Measurements from ENCODE around the gene INPP5A.
A peak's percentile ranks its signal among the peaks of the same experiment; 100 is the strongest.
"Not testable (repeated sequence)": the region's sequence is repeated elsewhere in the genome, so short reads cannot be mapped to it uniquely, and the experiment has no call there.

Gene INPP5A

GRCh38 chr10:132491534-132491933 lies 46.1 kb upstream of the INPP5A start:
- no CpG with 5 or more reads among the region's 8 CpGs for WGBS, 2 donors (ENCODE audit: extremely low coverage in 2 of 2, insufficient read length in 2 of 2, insufficient replicate concordance in 1 of 2)
- H4K8ac ChIP-seq (ENCODE audit: low read depth, low read length); H3K9ac ChIP-seq (ENCODE audit: low read depth, low read length, poor library complexity): not testable (repeated sequence)

GRCh38 chr10:132492323-132493025 lies 45.1 kb upstream of the INPP5A start:
- peak overlapping the region; percentile 87 for H2AFZ ChIP-seq (ENCODE audit: low read length)
- H2BK120ac ChIP-seq (ENCODE audit: low read depth, low read length): no peak overlapping the region
- no CpG with 5 or more reads among the region's 21 CpGs for WGBS, 2 donors (ENCODE audit: extremely low coverage in 2 of 2, insufficient read length in 2 of 2, insufficient replicate concordance in 1 of 2)
- H2BK5ac ChIP-seq (ENCODE audit: low read length): no peak overlapping the region
- no peaks in the 10 kb centered on the region for H3K9me3 ChIP-seq (replicated peaks in 1 of 2; ENCODE audit: control insufficient read depth in 2 of 2, insufficient read depth in 1 of 2, low read depth in 1 of 2, low read length in 2 of 2)
- no peak overlapping the region for H3K4me2 ChIP-seq (ENCODE audit: insufficient read depth, low read length, poor library complexity, severe bottlenecking)
- no peak overlapping the region for H3K14ac ChIP-seq (ENCODE audit: low read length)
- H3K36me3 ChIP-seq (replicated peaks in 1 of 2; ENCODE audit: control insufficient read depth in 2 of 2, insufficient read depth in 2 of 2, low read length in 2 of 2): no peaks in the 10 kb centered on the region
- H2BK12ac ChIP-seq (ENCODE audit: low read length): no peak overlapping the region
- H2AK5ac ChIP-seq (ENCODE audit: low read depth, low read length): peak overlapping the region; percentile 47
- no peak overlapping the region for H4K91ac ChIP-seq (ENCODE audit: low read depth, low read length, poor library complexity)
- peaks cover 6 to 12% of the 10 kb centered on the region in 2 donors for H3K4me1 ChIP-seq (ENCODE audit: control insufficient read depth in 2 of 2, insufficient read depth in 1 of 2, low read depth in 1 of 2, low read length in 2 of 2)
- H2BK15ac ChIP-seq (ENCODE audit: low read length): no peak overlapping the region
- no peak for DNase-seq (ENCODE audit: low spot score)
- no peak overlapping the region for H3K4me3 ChIP-seq (ENCODE audit: low read length in 2 of 2)
- no peak overlapping the region for H3K9ac ChIP-seq (ENCODE audit: low read depth, low read length, poor library complexity)
- H3K23ac ChIP-seq (ENCODE audit: low read depth, low read length, poor library complexity): no peak overlapping the region
- no peak overlapping the region for H4K8ac ChIP-seq (ENCODE audit: low read depth, low read length)
- H3K27me3 ChIP-seq (ENCODE audit: control insufficient read depth in 3 of 3, insufficient read depth in 3 of 3, low read depth in 1 of 3, low read length in 3 of 3): peaks cover 0 to 1% (median 0%) of the 10 kb centered on the region in 3 experiments
- no peak overlapping the region for H3K27ac ChIP-seq (replicated peaks; ENCODE audit: low read length)
- no peaks in the 10 kb centered on the region for H3K79me1 ChIP-seq (ENCODE audit: low read depth, low read length)
- no peak overlapping the region for H3K4ac ChIP-seq (ENCODE audit: low read length)
- H3K18ac ChIP-seq (ENCODE audit: low read length): no peak overlapping the region

More at GRCh38 chr10:132491534-132491933, 46.1 kb upstream of the INPP5A start:
- not testable (repeated sequence) for H3K4ac ChIP-seq (ENCODE audit: low read length); H3K4me2 ChIP-seq (ENCODE audit: insufficient read depth, low read length, poor library complexity, severe bottlenecking); H2BK5ac ChIP-seq (ENCODE audit: low read length); H3K36me3 ChIP-seq (replicated peaks in 1 of 2; ENCODE audit: control insufficient read depth in 2 of 2, insufficient read depth in 2 of 2, low read length in 2 of 2); H2BK15ac ChIP-seq (ENCODE audit: low read length); DNase-seq (ENCODE audit: low spot score); H3K18ac ChIP-seq (ENCODE audit: low read length); H3K23ac ChIP-seq (ENCODE audit: low read depth, low read length, poor library complexity); H3K9me3 ChIP-seq (replicated peaks in 1 of 2; ENCODE audit: control insufficient read depth in 2 of 2, insufficient read depth in 1 of 2, low read depth in 1 of 2, low read length in 2 of 2); H3K79me1 ChIP-seq (ENCODE audit: low read depth, low read length); H2AFZ ChIP-seq (ENCODE audit: low read length); H3K27ac ChIP-seq (replicated peaks; ENCODE audit: low read length); H4K91ac ChIP-seq (ENCODE audit: low read depth, low read length, poor library complexity); H2BK120ac ChIP-seq (ENCODE audit: low read depth, low read length); H3K4me3 ChIP-seq (ENCODE audit: low read length in 2 of 2); H2AK5ac ChIP-seq (ENCODE audit: low read depth, low read length); H3K14ac ChIP-seq (ENCODE audit: low read length); H3K27me3 ChIP-seq (ENCODE audit: control insufficient read depth in 3 of 3, insufficient read depth in 3 of 3, low read depth in 1 of 3, low read length in 3 of 3); H2BK12ac ChIP-seq (ENCODE audit: low read length)
- H3K4me1 ChIP-seq (ENCODE audit: control insufficient read depth in 2 of 2, insufficient read depth in 1 of 2, low read depth in 1 of 2, low read length in 2 of 2): peaks cover 6 to 12% of the 10 kb centered on the region in 2 donors

- Histone ChIP-seq H3K27ac (replicated peaks; ENCODE audit: low read length) (no peak overlapping the region), H3K4me3 (ENCODE audit: low read length in 2 of 2) (no peak overlapping the region), H3K9me3 (replicated peaks in 1 of 2; ENCODE audit: control insufficient read depth in 2 of 2, insufficient read depth in 1 of 2, low read depth in 1 of 2, low read length in 2 of 2) (no peaks in the 10 kb centered on the region), H3K14ac (ENCODE audit: low read length) (no peak overlapping the region), H3K9ac (ENCODE audit: low read depth, low read length, poor library complexity) (no peak overlapping the region), H4K8ac (ENCODE audit: low read depth, low read length) (no peak overlapping the region), H3K4me2 (ENCODE audit: insufficient read depth, low read length, poor library complexity, severe bottlenecking) (no peak overlapping the region), H4K91ac (ENCODE audit: low read depth, low read length, poor library complexity) (no peak overlapping the region), H3K4me1 (ENCODE audit: control insufficient read depth in 2 of 2, insufficient read depth in 1 of 2, low read depth in 1 of 2, low read length in 2 of 2) (peaks cover 6 to 12% of the 10 kb centered on the region in 2 donors), H2AK5ac (ENCODE audit: low read depth, low read length) (peak overlapping the region; percentile 80), H3K18ac (ENCODE audit: low read length) (peak overlapping the region; percentile 52), H3K27me3 (ENCODE audit: control insufficient read depth in 3 of 3, insufficient read depth in 3 of 3, low read depth in 1 of 3, low read length in 3 of 3) (peaks cover 0 to 10% (median 0%) of the 10 kb centered on the region in 3 experiments), H3K23ac (ENCODE audit: low read depth, low read length, poor library complexity) (peak overlapping the region; percentile 29), H3K4ac (ENCODE audit: low read length) (no peak overlapping the region), H2BK5ac (ENCODE audit: low read length) (no peak overlapping the region), H2BK120ac (ENCODE audit: low read depth, low read length) (no peak overlapping the region), H3K79me1 (ENCODE audit: low read depth, low read length) (no peaks in the 10 kb centered on the region), H2AFZ (ENCODE audit: low read length) (peak overlapping the region; percentile 87), H2BK15ac (ENCODE audit: low read length) (no peak overlapping the region), H2BK12ac (ENCODE audit: low read length) (no peak overlapping the region), H3K36me3 (replicated peaks in 1 of 2; ENCODE audit: control insufficient read depth in 2 of 2, insufficient read depth in 2 of 2, low read length in 2 of 2) (no peaks in the 10 kb centered on the region)
- no CpG with 5 or more reads among the region's 8 CpGs for WGBS, 2 donors (ENCODE audit: extremely low coverage in 2 of 2, insufficient read length in 2 of 2, insufficient replicate concordance in 1 of 2)
- no peak for DNase-seq (ENCODE audit: low spot score)
Observed at GRCh38 chr10:132493246-132493755, 44.3 kb upstream of the INPP5A start.

GRCh38 chr10:132493756-132494290 lies 43.8 kb upstream of the INPP5A start:
- Histone ChIP-seq H3K23ac (ENCODE audit: low read depth, low read length, poor library complexity) (no peak overlapping the region), H3K27me3 (ENCODE audit: control insufficient read depth in 3 of 3, insufficient read depth in 3 of 3, low read depth in 1 of 3, low read length in 3 of 3) (peaks cover 0 to 14% (median 0%) of the 10 kb centered on the region in 3 experiments), H4K91ac (ENCODE audit: low read depth, low read length, poor library complexity) (no peak overlapping the region), H3K14ac (ENCODE audit: low read length) (peak overlapping the region; percentile 2), H3K4me2 (ENCODE audit: insufficient read depth, low read length, poor library complexity, severe bottlenecking) (no peak overlapping the region), H3K18ac (ENCODE audit: low read length) (peak overlapping the region; percentile 52), H2BK120ac (ENCODE audit: low read depth, low read length) (no peak overlapping the region), H4K8ac (ENCODE audit: low read depth, low read length) (no peak overlapping the region), H2BK5ac (ENCODE audit: low read length) (peak overlapping the region; percentile 5), H2BK12ac (ENCODE audit: low read length) (no peak overlapping the region), H3K9me3 (replicated peaks in 1 of 2; ENCODE audit: control insufficient read depth in 2 of 2, insufficient read depth in 1 of 2, low read depth in 1 of 2, low read length in 2 of 2) (no peaks in the 10 kb centered on the region), H3K27ac (replicated peaks; ENCODE audit: low read length) (no peak overlapping the region), H2AFZ (ENCODE audit: low read length) (no peak overlapping the region), H3K9ac (ENCODE audit: low read depth, low read length, poor library complexity) (no peak overlapping the region), H3K4ac (ENCODE audit: low read length) (no peak overlapping the region), H2AK5ac (ENCODE audit: low read depth, low read length) (peak overlapping the region; percentile 80), H2BK15ac (ENCODE audit: low read length) (no peak overlapping the region), H3K4me3 (ENCODE audit: low read length in 2 of 2) (no peak overlapping the region), H3K36me3 (replicated peaks in 1 of 2; ENCODE audit: control insufficient read depth in 2 of 2, insufficient read depth in 2 of 2, low read length in 2 of 2) (no peaks in the 10 kb centered on the region), H3K4me1 (ENCODE audit: control insufficient read depth in 2 of 2, insufficient read depth in 1 of 2, low read depth in 1 of 2, low read length in 2 of 2) (peaks cover 7 to 12% of the 10 kb centered on the region in 2 donors), H3K79me1 (ENCODE audit: low read depth, low read length) (no peaks in the 10 kb centered on the region)
- no CpG with 5 or more reads among the region's 16 CpGs for WGBS, 2 donors (ENCODE audit: extremely low coverage in 2 of 2, insufficient read length in 2 of 2, insufficient replicate concordance in 1 of 2)
- DNase-seq (ENCODE audit: low spot score): no peak

Data from neuronal stem cell (in vitro differentiated cells).